Vein endothelial cell (primary cell): ENCODE data around the gene RIPPLY2. TPM values are rescaled to one million over a fixed set of nuclear protein-coding genes. Genes with fewer than 3 reads are reported as not detected.

Experiments used
- total RNA-seq: library from RNA; depleted of rRNA; stranded (reverse); fragments of >200 nt; gene quantifications from 2 replicates; pipeline ENCODE4 v1.2.3, GENCODE V29; 2012

Gene RIPPLY2
- not detected in 2 replicates for total RNA-seq

GRCh38 chr6:83853178-83854000, at the start of gene RIPPLY2:
TSS of gene RIPPLY2 (plus strand) at chr6:83853360. CDS start at chr6:83853417, 57 bp downstream.

DNA sequence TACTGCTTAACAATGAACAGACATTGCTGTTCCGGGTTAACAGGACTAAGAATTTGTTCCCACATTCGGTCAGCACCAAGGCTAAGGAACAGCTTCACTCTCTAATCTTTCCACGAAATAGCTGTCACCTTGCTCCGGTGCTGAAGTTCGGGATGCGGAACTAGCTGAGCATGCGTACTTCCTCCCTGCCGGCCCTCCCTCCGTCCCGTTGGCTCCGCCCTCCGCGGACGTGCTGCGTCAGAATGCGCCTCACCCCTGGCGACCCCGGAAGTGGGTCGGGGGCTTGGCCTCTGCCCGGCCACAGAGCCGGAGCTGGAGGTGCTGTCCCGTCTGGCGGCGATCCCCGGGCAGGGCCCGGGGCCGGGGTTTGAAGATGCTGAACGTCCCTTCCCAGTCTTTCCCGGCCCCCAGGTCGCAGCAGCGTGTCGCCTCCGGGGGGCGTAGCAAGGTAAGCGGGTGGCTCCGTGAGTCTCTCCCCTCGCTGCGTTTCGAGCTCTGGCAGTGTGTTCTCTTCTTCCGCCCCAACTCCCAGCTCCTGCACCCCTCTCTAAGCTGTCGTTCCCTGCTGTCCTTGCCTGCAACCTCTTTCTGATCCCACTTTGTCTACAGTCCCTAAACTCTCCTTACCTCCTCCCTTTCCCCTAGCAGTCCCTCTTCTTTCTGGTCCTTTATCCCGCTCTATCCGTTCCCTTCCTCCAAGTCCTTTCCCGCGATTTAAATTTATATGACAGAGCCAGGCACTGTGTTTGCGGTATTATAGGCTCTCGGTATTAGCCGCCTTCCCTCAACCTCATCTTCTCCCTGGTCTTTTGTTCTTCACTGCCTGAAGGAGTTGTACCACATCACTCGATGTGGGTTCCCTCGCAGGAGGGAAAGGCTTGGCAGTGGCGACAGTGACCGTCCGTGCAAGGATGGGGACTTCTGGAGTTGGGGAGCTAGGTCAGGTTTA, 6.5 kb downstream of the RIPPLY2 start, which contains the start of gene CYB5R4:
Gene CYB5R4 (plus strand): TSS at position 280 of the 949 bp plus-strand sequence. CDS start 94 bp downstream, at position 374.

Other genes with a start within 250 kb of the RIPPLY2 start
- 0.33 and 0.57 TPM in 2 replicates for gene SNAP91, start 144.3 kb upstream of the RIPPLY2 start, total RNA-seq
- gene CYB5R4, start 6.3 kb downstream of the RIPPLY2 start, total RNA-seq, result 5.9 and 7.6 TPM in 2 replicates
- gene MRAP2, start 180.4 kb downstream of the RIPPLY2 start, total RNA-seq, result 3.6 and 3.8 TPM in 2 replicates